Right lobe of liver (tissue), 4 donors: ENCODE data around the gene MAST4.

Experiments used
- CTCF ChIP-seq, 4 donors: fragments of 200-600 bp in 3 of 4; fragments of 450-650 bp in 1 of 4; IDR thresholded peaks; one replicate each; pipeline versions ENCODE4 v1.5.1 to v1.8.0; 2016 to 2022; ENCODE audit warnings: antibody characterized with exemption in 4 of 4, mild to moderate bottlenecking in 2 of 4
- POLR2A ChIP-seq: fragments of 450-650 bp; IDR thresholded peaks from one replicate; pipeline ENCODE4 v1.6.1; 2017; ENCODE audit warnings: antibody characterized with exemption, mild to moderate bottlenecking
- donor health status: DM: no; HTN: no; CAD: no.
- donor health status: DM: no; HTN: no; CAD: no.
- donor health status: DM: no; HTN: yes; CAD: no.

GRCh38 chr5:67003685-67003934 is 407.4 kb downstream of the MAST4 start:
- TF ChIP-seq CTCF (IDR thresholded peaks at IDR 0.05) (no peak), POLR2A (no peak)
